Stimulated activated CD4-positive, alpha-beta T cell treated with anti-CD3 and anti-CD28 coated beads, Interleukin-4, amount 100 ng/mL, for 4 hours (primary cell): Measurements from ENCODE around the gene SLC39A3.

Experiments used
- DNase-seq, 2 experiments: peaks; one replicate each; pipeline ENCODE4 v3.0.0-alpha.2; 2020

SLC39A3 gene

GRCh38 chr19:2768365-2769132 is 28.7 kb upstream of the SLC39A3 start:
- no peak for DNase-seq

- no peak for DNase-seq
Observed at GRCh38 chr19:2767688-2768087, 27.9 kb upstream of the SLC39A3 start.

GRCh38 chr19:2766594-2767372 is 27.0 kb upstream of the SLC39A3 start:
- DNase-seq, result no peak

GRCh38 chr19:2765376-2765775 is 25.6 kb upstream of the SLC39A3 start:
- no peak for DNase-seq

- no peak for DNase-seq
Observed at GRCh38 chr19:2764945-2765344, 25.1 kb upstream of the SLC39A3 start.

GRCh38 chr19:2763687-2764086 is 23.9 kb upstream of the SLC39A3 start:
- no peak for DNase-seq

- no peak for DNase-seq
Observed at GRCh38 chr19:2762783-2763496, 23.1 kb upstream of the SLC39A3 start.

- no peak for DNase-seq
Observed at GRCh38 chr19:2761876-2762782, 22.3 kb upstream of the SLC39A3 start.

- no peak for DNase-seq
Observed at GRCh38 chr19:2761309-2761677, 21.5 kb upstream of the SLC39A3 start.

- no peak for DNase-seq
Observed at GRCh38 chr19:2759965-2760364, 20.1 kb upstream of the SLC39A3 start.

- DNase-seq, result no peak
Observed at GRCh38 chr19:2759362-2759761, 19.5 kb upstream of the SLC39A3 start.

- DNase-seq, result no peak
Observed at GRCh38 chr19:2758601-2759313, 18.9 kb upstream of the SLC39A3 start.

GRCh38 chr19:2756921-2757881 is 17.4 kb upstream of the SLC39A3 start:
- no peak for DNase-seq

- DNase-seq, result no peak
Observed at GRCh38 chr19:2756477-2756876, 16.7 kb upstream of the SLC39A3 start.

- no peak for DNase-seq
Observed at GRCh38 chr19:2755811-2756210, 16.0 kb upstream of the SLC39A3 start.

GRCh38 chr19:2755448-2755705 is 15.6 kb upstream of the SLC39A3 start:
- DNase-seq, result no peak

- DNase-seq, result no peak
Observed at GRCh38 chr19:2754659-2755447, 15.0 kb upstream of the SLC39A3 start.

GRCh38 chr19:2751438-2751830 is 11.6 kb upstream of the SLC39A3 start:
- no peak for DNase-seq

GRCh38 chr19:2750808-2751437 is 11.1 kb upstream of the SLC39A3 start:
- no peak for DNase-seq

GRCh38 chr19:2747349-2747748 is 7.5 kb upstream of the SLC39A3 start:
- DNase-seq, result no peak
